ENCODE results near the gene DAPP1. TPM values are rescaled to one million over a fixed set of nuclear protein-coding genes. Genes with fewer than 3 reads are reported as not detected.

DAPP1 gene
- total and polyA plus RNA-seq, 2 experiments from 2014 or later: not detected

DNA sequence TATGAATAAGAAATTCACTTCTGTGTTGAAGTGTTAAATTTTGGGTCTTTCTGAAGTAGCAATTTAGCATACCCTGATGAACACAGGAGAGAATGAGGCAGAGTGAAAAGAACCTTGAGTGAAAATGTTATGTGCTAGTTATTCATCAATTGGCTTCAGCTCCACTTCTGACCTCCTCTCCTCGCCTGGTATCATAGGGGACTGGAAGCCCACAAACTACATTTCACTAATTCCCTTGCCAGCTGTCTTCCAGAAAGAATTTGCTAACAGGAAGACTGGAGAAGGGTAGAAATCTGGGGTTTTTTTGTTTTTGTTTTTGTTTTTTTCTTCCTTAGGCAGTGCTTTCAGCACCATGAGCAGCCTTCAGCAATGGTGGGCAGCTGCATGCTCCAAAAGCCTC is 5.5 kb upstream of the DAPP1 start:
- no peak for DNase-seq

GRCh38 chr4:99811850-99812249 is 4.8 kb upstream of the DAPP1 start:
- Histone ChIP-seq H4K20me1 (ENCODE audit: insufficient read depth) (no peaks in the 10 kb centered on the region), H3K79me2 (ENCODE audit: insufficient read depth) (no peaks in the 10 kb centered on the region), H2AFZ (no peak overlapping the region), H3K4me2 (ENCODE audit: unreplicated experiment) (no peak overlapping the region), H3K4me1 (ENCODE audit: insufficient read depth) (no peaks in the 10 kb centered on the region), H3F3A (ENCODE audit: insufficient read depth) (no peaks in the 10 kb centered on the region), H3K27ac (no peak overlapping the region), H3K4me3 (no peak overlapping the region), H3K27me3 (replicated peaks; ENCODE audit: insufficient read depth) (no peaks in the 10 kb centered on the region), H3K9me3 (ENCODE audit: low read depth) (no peaks in the 10 kb centered on the region), H3K36me3 (ENCODE audit: low read depth) (no peaks in the 10 kb centered on the region), H3K9ac (no peak overlapping the region), H3K9me2 (ENCODE audit: insufficient read depth) (no peaks in the 10 kb centered on the region)
- 47 to 62% methylated on average over 1 of the region's 1 CpG for WGBS, 2 experiments (ENCODE audit: low coverage in 1 of 2, low lambda C conversion rate in 2 of 2, missing lambda C conversion rate in 2 of 2)
- in situ Hi-C loops (cut with MboI): no loop called here
- peak; percentile 52 for DNase-seq
- TF ChIP-seq EZH2phosphoT487 (IDR thresholded peaks at IDR 0.05; ENCODE audit: insufficient read depth, low read depth) (no peak), EZH2 (IDR thresholded peaks at IDR 0.05; ENCODE audit: insufficient read depth, poor library complexity, severe bottlenecking) (no peak)

More for the DNA sequence above, 5.5 kb upstream of the DAPP1 start:
- no peaks in the 10 kb centered on the region for H3K9me2 ChIP-seq (ENCODE audit: insufficient read depth)
- no peaks in the 10 kb centered on the region for H3K79me2 ChIP-seq (ENCODE audit: insufficient read depth)
- 0 to 8% methylated on average over 1 of the region's 1 CpG for WGBS, 2 experiments (ENCODE audit: low coverage in 1 of 2, low lambda C conversion rate in 2 of 2, missing lambda C conversion rate in 2 of 2)
- no peaks in the 10 kb centered on the region for H3F3A ChIP-seq (ENCODE audit: insufficient read depth)
- H2AFZ ChIP-seq: no peak overlapping the region
- no peak overlapping the region for H3K27ac ChIP-seq
- no peaks in the 10 kb centered on the region for H3K27me3 ChIP-seq (replicated peaks; ENCODE audit: insufficient read depth)
- no peak overlapping the region for H3K9ac ChIP-seq
- no peaks in the 10 kb centered on the region for H4K20me1 ChIP-seq (ENCODE audit: insufficient read depth)
- in situ Hi-C loops (cut with MboI): no loop called here
- no peak overlapping the region for H3K4me3 ChIP-seq
- H3K4me1 ChIP-seq (ENCODE audit: insufficient read depth): no peaks in the 10 kb centered on the region
- H3K36me3 ChIP-seq (ENCODE audit: low read depth): no peaks in the 10 kb centered on the region
- TF ChIP-seq EZH2phosphoT487 (IDR thresholded peaks at IDR 0.05; ENCODE audit: insufficient read depth, low read depth) (no peak), EZH2 (IDR thresholded peaks at IDR 0.05; ENCODE audit: insufficient read depth, poor library complexity, severe bottlenecking) (no peak)
- no peak overlapping the region for H3K4me2 ChIP-seq (ENCODE audit: unreplicated experiment)
- H3K9me3 ChIP-seq (ENCODE audit: low read depth): no peaks in the 10 kb centered on the region

DNA sequence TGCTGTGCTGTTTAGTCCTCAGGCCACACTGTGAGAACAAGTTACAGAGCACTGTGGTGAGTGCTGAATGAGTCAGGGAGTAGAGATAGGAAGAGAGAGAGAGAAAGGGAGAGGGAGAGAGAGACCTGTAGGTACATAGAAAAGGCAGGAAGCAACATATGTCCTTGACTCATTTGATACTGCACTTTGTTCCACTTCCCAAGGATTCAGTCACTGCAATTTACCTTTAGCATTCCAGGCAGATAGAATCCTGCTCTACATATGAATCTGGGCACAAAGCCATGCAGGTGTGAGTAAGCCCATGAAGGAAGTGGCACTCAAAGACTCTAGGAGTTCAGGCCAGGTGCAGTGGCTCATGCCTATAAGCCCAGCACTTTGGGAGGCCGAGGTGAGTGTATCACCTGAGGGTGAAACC is 1.0 kb upstream of the DAPP1 start:
- 85 to 95% methylated on average over 1 of the region's 1 CpG for WGBS, 2 experiments (ENCODE audit: low coverage in 1 of 2, low lambda C conversion rate in 2 of 2, missing lambda C conversion rate in 2 of 2)
- H3K36me3 ChIP-seq (ENCODE audit: low read depth): no peaks in the 10 kb centered on the region
- no peaks in the 10 kb centered on the region for H4K20me1 ChIP-seq (ENCODE audit: insufficient read depth)
- peaks cover 11% of the 10 kb centered on the region; the same call in 1 of the 2 replicates for H3K27me3 ChIP-seq (replicated peaks; ENCODE audit: insufficient read depth)
- no peaks in the 10 kb centered on the region for H3F3A ChIP-seq (ENCODE audit: insufficient read depth)
- H3K9ac ChIP-seq: no peak overlapping the region
- H2AFZ ChIP-seq: no peak overlapping the region
- no peaks in the 10 kb centered on the region for H3K9me3 ChIP-seq (ENCODE audit: low read depth)
- no peaks in the 10 kb centered on the region for H3K9me2 ChIP-seq (ENCODE audit: insufficient read depth)
- H3K27ac ChIP-seq: no peak overlapping the region
- in situ Hi-C loops (cut with MboI): no loop called here
- TF ChIP-seq EZH2 (IDR thresholded peaks at IDR 0.05; ENCODE audit: insufficient read depth, poor library complexity, severe bottlenecking): no peak
- TF ChIP-seq EZH2phosphoT487 (IDR thresholded peaks at IDR 0.05; ENCODE audit: insufficient read depth, low read depth): no peak
- H3K4me1 ChIP-seq (ENCODE audit: insufficient read depth): no peaks in the 10 kb centered on the region
- H3K4me3 ChIP-seq: no peak overlapping the region
- H3K4me2 ChIP-seq (ENCODE audit: unreplicated experiment): no peak overlapping the region
- peak; percentile 29 for DNase-seq
- H3K79me2 ChIP-seq (ENCODE audit: insufficient read depth): no peaks in the 10 kb centered on the region

GRCh38 chr4:99817309-99817890 is 773 bp downstream of the DAPP1 start:
- Histone ChIP-seq H3K4me2 (ENCODE audit: unreplicated experiment) (no peak overlapping the region), H3K27ac (no peak overlapping the region), H3K27me3 (replicated peaks; ENCODE audit: insufficient read depth) (peaks cover 11% of the 10 kb centered on the region; the same call in 1 of the 2 replicates), H3K4me1 (ENCODE audit: insufficient read depth) (no peaks in the 10 kb centered on the region), H4K20me1 (ENCODE audit: insufficient read depth) (no peaks in the 10 kb centered on the region), H3K4me3 (no peak overlapping the region), H3K9me3 (ENCODE audit: low read depth) (no peaks in the 10 kb centered on the region), H3K36me3 (ENCODE audit: low read depth) (no peaks in the 10 kb centered on the region), H2AFZ (no peak overlapping the region), H3K79me2 (ENCODE audit: insufficient read depth) (no peaks in the 10 kb centered on the region), H3K9ac (no peak overlapping the region), H3K9me2 (ENCODE audit: insufficient read depth) (no peaks in the 10 kb centered on the region), H3F3A (ENCODE audit: insufficient read depth) (no peaks in the 10 kb centered on the region)
- in situ Hi-C loops (cut with MboI): no loop called here
- DNase-seq: no peak
- TF ChIP-seq EZH2phosphoT487 (IDR thresholded peaks at IDR 0.05; ENCODE audit: insufficient read depth, low read depth) (no peak), EZH2 (IDR thresholded peaks at IDR 0.05; ENCODE audit: insufficient read depth, poor library complexity, severe bottlenecking) (no peak)
- 71 to 73% methylated on average over 4 of the region's 4 CpGs for WGBS, 2 experiments (ENCODE audit: low coverage in 1 of 2, low lambda C conversion rate in 2 of 2, missing lambda C conversion rate in 2 of 2)

Data from GM23248 (cell line).